SJCRH30 (cell line): Measurements from ENCODE around the gene FXR1. TPM values are rescaled to one million over a fixed set of nuclear protein-coding genes. Genes with fewer than 3 reads are reported as not detected.
"Not testable (repeated sequence)": the region's sequence is repeated elsewhere in the genome, so short reads cannot be mapped to it uniquely, and the experiment has no call there.

Experiments
- DNase-seq, 2 experiments: peaks; one replicate each; pipeline ENCODE4 v3.0.0-alpha.2; 2015 to 2020
- H3K27ac ChIP-seq: fragments of 250-450 bp; sonication (Bioruptor Pico); 2 replicates; pipeline ENCODE4 v1.5.1; 2020; ENCODE audit warnings: mild to moderate bottlenecking, moderate library complexity
- H3K27me3 ChIP-seq: fragments of 250-450 bp; sonication (Bioruptor Pico); 2 replicates; pipeline ENCODE4 v1.5.1; 2020; ENCODE audit warnings: mild to moderate bottlenecking, moderate library complexity
- H3K36me3 ChIP-seq: fragments of 250-450 bp; sonication (Bioruptor Pico); 2 replicates; pipeline ENCODE4 v1.5.1; 2020; ENCODE audit warnings: mild to moderate bottlenecking, moderate library complexity
- H3K4me1 ChIP-seq: fragments of 250-450 bp; sonication (Bioruptor Pico); 2 replicates; pipeline ENCODE4 v1.5.1; 2020; ENCODE audit warnings: mild to moderate bottlenecking, moderate library complexity
- H3K4me3 ChIP-seq: fragments of 250-450 bp; sonication (Bioruptor Pico); 2 replicates; pipeline ENCODE4 v1.5.1; 2020; ENCODE audit warnings: mild to moderate bottlenecking, moderate library complexity
- H3K9me3 ChIP-seq: fragments of 250-450 bp; sonication (Bioruptor Pico); replicated peaks from 2 replicates; pipeline ENCODE4 v1.5.1; 2020; ENCODE audit warnings: mild to moderate bottlenecking, moderate library complexity
- total RNA-seq: library from RNA; depleted of rRNA; stranded (reverse); fragments of >200 nt; shearing (Covaris generic); gene quantifications from 2 replicates; pipeline ENCODE4 v1.2.3, GENCODE V29; 2014

FXR1 gene
- total RNA-seq, 1 experiment from 2014 or later, result 281 TPM

DNA sequence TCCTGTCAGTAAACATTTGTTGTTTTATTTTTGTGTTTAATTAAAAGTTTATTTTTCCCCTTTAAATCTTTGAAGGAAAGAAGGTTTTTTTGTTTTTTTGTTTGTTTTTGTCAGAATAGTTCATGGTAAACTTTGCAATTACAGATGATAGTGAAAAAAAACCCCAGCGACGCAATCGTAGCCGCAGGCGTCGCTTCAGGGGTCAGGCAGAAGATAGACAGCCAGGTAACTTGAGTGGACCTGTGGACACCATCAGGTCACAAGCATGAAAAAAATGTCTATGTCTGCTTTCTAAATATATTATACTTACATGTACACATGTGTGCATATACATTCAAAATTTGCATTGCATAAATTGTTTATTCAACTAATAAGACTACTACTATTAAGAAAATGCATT is 58.5 kb downstream of the FXR1 start:
- H3K36me3 ChIP-seq, result peaks cover 84% of the 10 kb centered on the region

GRCh38 chr3:180973543-180973942 is 61.1 kb downstream of the FXR1 start:
- no peaks in the 10 kb centered on the region for H3K27me3 ChIP-seq
- peaks cover 77% of the 10 kb centered on the region for H3K36me3 ChIP-seq
- H3K9me3 ChIP-seq, result no peaks in the 10 kb centered on the region
- no peaks in the 10 kb centered on the region for H3K4me1 ChIP-seq
- H3K27ac ChIP-seq, result no peak overlapping the region
- DNase-seq, result no peak
- H3K4me3 ChIP-seq, result no peak overlapping the region

More for the DNA sequence above, 58.5 kb downstream of the FXR1 start:
- Histone ChIP-seq H3K4me1 (no peaks in the 10 kb centered on the region), H3K27me3 (no peaks in the 10 kb centered on the region), H3K4me3 (no peak overlapping the region), H3K27ac (no peak overlapping the region), H3K9me3 (no peaks in the 10 kb centered on the region)
- DNase-seq, result no peak

DNA sequence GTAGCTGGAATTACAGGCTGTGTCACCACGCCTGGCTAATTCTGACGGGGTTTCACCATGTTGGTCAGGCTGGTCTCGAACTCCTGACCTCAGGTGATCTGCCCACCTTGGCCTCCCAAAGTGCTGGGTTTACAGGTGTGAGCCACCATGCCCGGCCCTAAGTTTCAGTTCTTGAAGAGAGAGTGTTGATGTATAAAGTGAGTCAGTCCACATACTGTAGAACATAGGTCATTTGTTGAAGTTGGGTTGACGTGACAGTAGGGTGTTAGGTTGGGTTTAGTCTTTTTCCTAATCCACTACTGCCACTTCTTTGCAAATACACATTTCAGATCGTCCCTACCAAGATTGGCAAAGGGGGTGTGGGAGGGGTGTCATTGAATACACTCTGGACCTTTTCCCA is 61.8 kb downstream of the FXR1 start:
- Histone ChIP-seq H3K36me3 (peaks cover 77% of the 10 kb centered on the region), H3K27ac (no peak overlapping the region), H3K4me3 (no peak overlapping the region), H3K27me3 (no peaks in the 10 kb centered on the region), H3K9me3 (no peaks in the 10 kb centered on the region), H3K4me1 (no peaks in the 10 kb centered on the region)
- no peak for DNase-seq

- no peaks in the 10 kb centered on the region for H3K27me3 ChIP-seq
- DNase-seq, result no peak
- no peaks in the 10 kb centered on the region for H3K4me1 ChIP-seq
- no peaks in the 10 kb centered on the region for H3K9me3 ChIP-seq
- H3K27ac ChIP-seq, result no peak overlapping the region
- peaks cover 50% of the 10 kb centered on the region for H3K36me3 ChIP-seq
- no peak overlapping the region for H3K4me3 ChIP-seq
Observed at GRCh38 chr3:180977498-180977897, 65.0 kb downstream of the FXR1 start.

- no peaks in the 10 kb centered on the region for H3K9me3 ChIP-seq
- no peak for DNase-seq
- no peaks in the 10 kb centered on the region for H3K4me1 ChIP-seq
- no peak overlapping the region for H3K4me3 ChIP-seq
- peaks cover 33% of the 10 kb centered on the region for H3K36me3 ChIP-seq
- H3K27me3 ChIP-seq, result no peaks in the 10 kb centered on the region
- H3K27ac ChIP-seq, result no peak overlapping the region
Observed at GRCh38 chr3:180979961-180980360, 67.5 kb downstream of the FXR1 start.

GRCh38 chr3:180980611-180981010 is 68.1 kb downstream of the FXR1 start:
- no peak overlapping the region for H3K27ac ChIP-seq
- peaks cover 26% of the 10 kb centered on the region for H3K36me3 ChIP-seq
- DNase-seq, result no peak
- no peak overlapping the region for H3K4me3 ChIP-seq
- H3K27me3 ChIP-seq, result no peaks in the 10 kb centered on the region
- no peaks in the 10 kb centered on the region for H3K4me1 ChIP-seq
- no peaks in the 10 kb centered on the region for H3K9me3 ChIP-seq

GRCh38 chr3:180981912-180982311 is 69.4 kb downstream of the FXR1 start:
- H3K4me3 ChIP-seq, result no peak overlapping the region
- DNase-seq, result no peak
- H3K27me3 ChIP-seq, result no peaks in the 10 kb centered on the region
- no peaks in the 10 kb centered on the region for H3K9me3 ChIP-seq
- peaks cover 26% of the 10 kb centered on the region for H3K36me3 ChIP-seq
- no peaks in the 10 kb centered on the region for H3K4me1 ChIP-seq
- H3K27ac ChIP-seq, result no peak overlapping the region

DNA sequence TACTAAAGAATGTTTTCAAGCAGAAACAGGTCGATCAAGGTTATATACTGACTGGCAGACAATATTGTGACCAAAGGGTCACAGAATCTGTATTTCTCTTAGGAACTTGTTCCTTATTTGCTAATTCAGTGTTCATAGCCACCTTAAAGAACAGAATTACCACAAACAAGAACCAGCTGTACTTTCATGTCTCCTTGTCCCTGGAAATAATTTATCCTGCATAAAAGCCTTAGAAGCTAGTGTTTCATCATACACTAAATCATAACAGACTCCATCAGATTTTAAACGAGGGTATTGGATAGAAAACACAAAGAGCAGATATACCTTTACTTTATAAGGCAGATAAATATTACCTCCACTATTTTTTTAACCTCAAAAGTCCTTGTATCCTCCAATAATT is 70.7 kb downstream of the FXR1 start:
- Histone ChIP-seq H3K27me3 (no peaks in the 10 kb centered on the region), H3K4me3 (no peak overlapping the region), H3K4me1 (no peaks in the 10 kb centered on the region), H3K36me3 (peaks cover 14% of the 10 kb centered on the region), H3K9me3 (no peaks in the 10 kb centered on the region), H3K27ac (no peak overlapping the region)
- DNase-seq, result no peak

GRCh38 chr3:180986366-180986765 is 73.9 kb downstream of the FXR1 start:
- H3K4me1 ChIP-seq, DNase-seq, H3K4me3 ChIP-seq, H3K27me3 ChIP-seq, H3K27ac ChIP-seq, H3K9me3 ChIP-seq, H3K36me3 ChIP-seq: not testable (repeated sequence)

- Histone ChIP-seq H3K9me3 (no peaks in the 10 kb centered on the region), H3K36me3 (peaks cover 3% of the 10 kb centered on the region; the same call in 1 of the 2 replicates), H3K4me3 (no peak overlapping the region), H3K27ac (no peak overlapping the region), H3K27me3 (no peaks in the 10 kb centered on the region), H3K4me1 (no peaks in the 10 kb centered on the region)
- DNase-seq, result no peak
Observed at GRCh38 chr3:180987344-180987743, 74.9 kb downstream of the FXR1 start.

GRCh38 chr3:180989291-180990163 is 77.1 kb downstream of the FXR1 start, which contains the start of gene DNAJC19:
Gene DNAJC19, minus strand, starts transcription at chr3:180989736. Its CDS starts 134 bp downstream, at chr3:180989602.
- Histone ChIP-seq H3K27me3 (no peaks in the 10 kb centered on the region), H3K36me3 (peaks cover 3% of the 10 kb centered on the region; the same call in 1 of the 2 replicates), H3K9me3 (no peaks in the 10 kb centered on the region), H3K4me3 (peak within 1 kb of the TSS; percentile 76), H3K4me1 (no peaks in the 10 kb centered on the region), H3K27ac (peak within 1 kb of the TSS; percentile 47)
- peak; percentile 90 to 94 for DNase-seq

DNA sequence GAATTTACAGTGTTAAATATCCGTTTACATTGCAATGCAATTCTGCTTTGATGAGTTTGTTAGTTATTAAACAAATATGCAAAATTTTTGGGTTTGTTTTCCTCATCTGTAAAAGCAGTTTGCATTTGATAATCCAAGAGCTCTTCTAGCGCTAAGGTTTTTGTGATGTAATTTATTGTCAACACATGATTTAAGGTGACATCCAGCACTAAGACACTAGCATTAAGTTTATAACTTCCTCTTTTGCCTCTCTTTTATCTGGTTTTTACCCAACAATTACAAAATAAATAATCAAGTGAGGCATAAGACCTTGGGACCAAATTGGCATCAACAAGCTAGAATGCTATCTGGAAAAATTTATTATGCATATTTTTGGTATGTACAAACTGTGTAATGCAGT is 78.0 kb downstream of the FXR1 start:
- Histone ChIP-seq H3K36me3 (peaks cover 3% of the 10 kb centered on the region; the same call in 1 of the 2 replicates), H3K9me3 (no peaks in the 10 kb centered on the region), H3K4me3 (peak overlapping the region; percentile 76), H3K4me1 (no peaks in the 10 kb centered on the region), H3K27ac (no peak overlapping the region), H3K27me3 (no peaks in the 10 kb centered on the region)
- no peak for DNase-seq

GRCh38 chr3:180996415-180996932 is 84.0 kb downstream of the FXR1 start:
- H3K4me3 ChIP-seq, result no peak overlapping the region
- no peaks in the 10 kb centered on the region for H3K4me1 ChIP-seq
- DNase-seq, result no peak
- no peak overlapping the region for H3K27ac ChIP-seq
- H3K9me3 ChIP-seq, result no peaks in the 10 kb centered on the region
- no peaks in the 10 kb centered on the region for H3K27me3 ChIP-seq
- no peaks in the 10 kb centered on the region for H3K36me3 ChIP-seq

DNA sequence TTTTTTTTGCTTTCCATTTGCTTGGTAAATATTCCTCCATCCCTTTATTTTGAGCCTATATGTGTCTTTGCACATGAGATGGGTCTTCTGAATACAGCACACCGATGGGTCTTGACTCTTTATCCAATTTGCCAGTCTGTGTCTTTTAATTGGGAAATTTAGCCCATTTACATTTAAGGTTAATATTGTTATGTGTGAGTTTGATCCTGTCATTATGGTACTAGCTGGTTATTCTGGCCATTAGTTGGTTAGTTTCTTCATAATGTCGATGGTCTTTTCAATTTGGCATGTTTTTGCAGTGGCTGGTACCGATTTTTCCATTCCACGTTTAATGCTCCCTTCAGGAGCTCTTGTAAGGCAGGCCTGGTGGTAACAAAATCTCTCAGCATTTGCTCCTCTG is 89.9 kb downstream of the FXR1 start:
- H3K27me3 ChIP-seq, H3K4me1 ChIP-seq, H3K9me3 ChIP-seq, H3K36me3 ChIP-seq, H3K4me3 ChIP-seq, DNase-seq, H3K27ac ChIP-seq: not testable (repeated sequence)

DNA sequence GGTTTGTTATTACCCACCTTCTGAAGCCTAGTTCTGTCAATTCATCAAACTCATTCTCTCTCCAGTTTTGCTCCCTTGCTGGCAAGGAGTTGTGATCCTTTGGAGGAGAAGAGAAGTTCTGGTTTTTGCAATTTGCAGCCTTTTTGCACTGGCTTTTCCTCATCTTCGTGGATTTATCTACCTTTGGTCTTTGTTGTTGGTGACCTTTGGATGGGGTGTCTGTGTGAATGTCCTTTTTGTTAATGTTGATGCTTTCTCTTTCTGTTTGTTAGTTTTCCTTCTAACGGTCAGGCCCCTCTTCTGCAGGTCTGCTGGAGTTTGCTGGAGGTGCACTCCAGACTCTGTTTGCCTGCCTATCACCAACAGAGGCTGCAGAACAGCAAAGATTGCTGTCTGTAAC is 91.0 kb downstream of the FXR1 start:
- not testable (repeated sequence) for H3K36me3 ChIP-seq, H3K4me3 ChIP-seq, H3K4me1 ChIP-seq, H3K27ac ChIP-seq, H3K27me3 ChIP-seq, H3K9me3 ChIP-seq, DNase-seq

GRCh38 chr3:181006541-181006940 is 94.1 kb downstream of the FXR1 start:
- H3K9me3 ChIP-seq, result no peaks in the 10 kb centered on the region
- H3K36me3 ChIP-seq, result no peaks in the 10 kb centered on the region
- H3K27ac ChIP-seq, result no peak overlapping the region
- no peaks in the 10 kb centered on the region for H3K27me3 ChIP-seq
- no peak for DNase-seq
- no peaks in the 10 kb centered on the region for H3K4me1 ChIP-seq
- H3K4me3 ChIP-seq, result no peak overlapping the region
